Activated T-cell treated with anti-CD3 and anti-CD28 coated beads for 1 hour (primary cell): Measurements from ENCODE around the gene ERV3-1.
"Not testable (repeated sequence)": the region's sequence is repeated elsewhere in the genome, so short reads cannot be mapped to it uniquely, and the experiment has no call there.

Source experiments
- DNase-seq: peaks from one replicate; pipeline ENCODE4 v3.0.0-alpha.2; 2020; ENCODE audit warnings: low read depth

Gene ERV3-1

GRCh38 chr7:64944667-64945502, 61.6 kb downstream of the ERV3-1 start:
- DNase-seq = not testable (repeated sequence)
